Measurements from ENCODE around the gene ADAMTSL1.

ADAMTSL1 gene

DNA sequence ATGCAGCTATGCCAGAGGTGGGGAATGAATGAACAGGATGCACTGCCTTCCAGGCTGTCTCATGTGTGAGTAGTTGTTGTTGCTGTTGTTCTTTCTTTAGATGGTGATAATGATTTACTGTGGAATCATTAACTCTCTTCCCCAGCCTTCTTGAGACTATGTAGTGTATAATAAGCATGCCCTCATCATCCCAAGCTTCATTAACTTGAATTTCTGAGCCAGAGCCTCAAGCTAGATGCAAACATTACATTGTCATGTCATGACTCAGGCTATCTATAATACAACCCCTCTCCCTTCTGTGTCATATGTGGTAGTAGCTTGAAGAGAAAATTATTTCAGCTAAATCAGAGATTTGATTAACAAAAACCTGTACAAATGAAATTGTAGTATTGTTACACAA lies 10.0 kb upstream of the ADAMTSL1 start:
- DNase-seq (ENCODE audit: low read depth): no peak
- TF ChIP-seq, protein P1, sequence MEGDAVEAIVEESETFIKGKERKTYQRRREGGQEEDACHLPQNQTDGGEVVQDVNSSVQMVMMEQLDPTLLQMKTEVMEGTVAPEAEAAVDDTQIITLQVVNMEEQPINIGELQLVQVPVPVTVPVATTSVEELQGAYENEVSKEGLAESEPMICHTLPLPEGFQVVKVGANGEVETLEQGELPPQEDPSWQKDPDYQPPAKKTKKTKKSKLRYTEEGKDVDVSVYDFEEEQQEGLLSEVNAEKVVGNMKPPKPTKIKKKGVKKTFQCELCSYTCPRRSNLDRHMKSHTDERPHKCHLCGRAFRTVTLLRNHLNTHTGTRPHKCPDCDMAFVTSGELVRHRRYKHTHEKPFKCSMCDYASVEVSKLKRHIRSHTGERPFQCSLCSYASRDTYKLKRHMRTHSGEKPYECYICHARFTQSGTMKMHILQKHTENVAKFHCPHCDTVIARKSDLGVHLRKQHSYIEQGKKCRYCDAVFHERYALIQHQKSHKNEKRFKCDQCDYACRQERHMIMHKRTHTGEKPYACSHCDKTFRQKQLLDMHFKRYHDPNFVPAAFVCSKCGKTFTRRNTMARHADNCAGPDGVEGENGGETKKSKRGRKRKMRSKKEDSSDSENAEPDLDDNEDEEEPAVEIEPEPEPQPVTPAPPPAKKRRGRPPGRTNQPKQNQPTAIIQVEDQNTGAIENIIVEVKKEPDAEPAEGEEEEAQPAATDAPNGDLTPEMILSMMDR (conservative IDR thresholded peaks at IDR 0.05; ENCODE audit: low read length): no peak
- no peak overlapping the region for H3K4me3 ChIP-seq (ENCODE audit: low read length)

DNA sequence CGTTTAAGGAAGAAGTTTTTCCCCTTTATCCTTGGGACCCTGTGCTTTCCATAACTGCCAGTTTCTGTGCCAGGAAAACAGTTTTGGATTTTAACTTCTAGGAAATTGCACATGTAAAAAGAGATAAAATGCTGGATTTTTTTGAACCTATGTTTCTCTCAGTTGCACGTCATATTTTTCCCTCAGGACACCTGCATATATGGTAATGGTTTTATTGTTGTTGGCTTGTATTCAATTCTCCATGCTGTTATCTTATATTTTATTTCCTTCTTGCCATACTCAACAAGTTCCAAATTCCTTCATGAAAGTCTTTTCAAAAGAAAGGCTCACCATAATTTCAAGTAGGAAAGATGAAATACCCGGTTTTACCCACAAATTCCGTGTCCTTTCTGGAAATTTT lies 7.9 kb upstream of the ADAMTSL1 start:
- DNase-seq (ENCODE audit: low read depth): no peak
- H3K4me3 ChIP-seq (ENCODE audit: low read length): no peak overlapping the region
- TF ChIP-seq, protein P1 (conservative IDR thresholded peaks at IDR 0.05; ENCODE audit: low read length): no peak

DNA sequence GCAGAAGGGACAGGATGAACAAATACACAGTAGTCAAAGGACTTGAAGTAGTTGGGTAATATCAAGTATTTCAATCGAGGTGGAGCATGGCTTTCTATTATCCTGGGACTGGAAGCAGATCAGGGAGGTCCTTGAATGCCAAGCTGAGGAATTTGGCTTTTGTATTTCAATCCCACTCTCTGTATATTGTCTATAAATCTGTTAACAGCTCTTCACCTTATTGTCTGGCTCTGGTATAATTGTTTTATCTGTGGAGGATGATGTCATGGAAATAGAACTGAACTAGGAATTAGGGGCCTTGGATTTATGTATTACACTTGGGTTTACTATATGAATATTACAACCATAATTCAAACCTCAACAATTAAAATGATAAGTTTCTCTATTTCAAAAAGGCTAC lies 6.3 kb upstream of the ADAMTSL1 start:
- no peak overlapping the region for H3K4me3 ChIP-seq (ENCODE audit: low read length)
- DNase-seq (ENCODE audit: low read depth): no peak
- TF ChIP-seq, protein P1 (conservative IDR thresholded peaks at IDR 0.05; ENCODE audit: low read length): no peak

DNA sequence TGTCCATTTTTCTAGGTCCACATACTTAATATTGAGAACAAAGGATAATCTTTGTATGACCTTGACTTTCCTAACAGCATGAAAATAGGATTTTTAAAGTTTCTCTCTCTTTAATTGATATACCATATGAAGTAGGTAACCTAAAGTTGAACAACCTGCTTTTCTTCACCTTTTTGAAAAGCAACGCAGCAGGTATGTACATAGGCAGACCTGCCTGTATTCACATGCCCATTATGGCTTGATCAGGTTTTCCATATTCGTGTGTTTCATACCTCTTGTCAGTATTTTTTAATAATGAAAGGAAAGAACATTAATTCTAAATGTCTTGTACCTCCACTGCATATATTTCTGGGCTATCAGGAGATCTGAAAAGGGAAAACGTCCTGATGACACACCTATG lies 1.5 kb upstream of the ADAMTSL1 start:
- peak overlapping the region; percentile 78 for H3K4me3 ChIP-seq (ENCODE audit: low read length)
- TF ChIP-seq, protein P1 (conservative IDR thresholded peaks at IDR 0.05; ENCODE audit: low read length): no peak
- DNase-seq (ENCODE audit: low read depth): no peak

DNA sequence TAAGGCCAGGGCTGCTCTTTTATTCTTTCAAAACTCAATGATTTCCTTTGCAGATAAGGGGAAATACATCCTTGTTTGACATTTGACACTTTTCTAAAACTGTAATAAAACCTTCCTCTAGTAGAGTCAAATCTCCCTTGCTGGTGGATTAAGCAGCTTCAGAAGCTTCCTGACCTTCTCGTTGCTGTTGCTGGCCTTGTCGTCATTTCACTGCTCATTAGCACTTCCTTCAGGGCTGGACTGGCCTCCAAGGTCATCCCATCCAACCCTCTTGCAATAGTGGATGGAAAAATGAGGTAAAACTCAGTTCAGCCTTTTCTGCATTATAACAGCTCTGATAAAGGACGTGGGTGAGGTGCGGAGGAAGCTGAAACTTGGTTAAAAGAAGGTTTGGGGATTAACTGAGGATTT lies 1.1 kb upstream of the ADAMTSL1 start:
- peak overlapping the region; percentile 78 for H3K4me3 ChIP-seq (ENCODE audit: low read length)
- DNase-seq (ENCODE audit: low read depth): peak; percentile 66
- TF ChIP-seq, protein P1 (conservative IDR thresholded peaks at IDR 0.05; ENCODE audit: low read length): no peak

DNA sequence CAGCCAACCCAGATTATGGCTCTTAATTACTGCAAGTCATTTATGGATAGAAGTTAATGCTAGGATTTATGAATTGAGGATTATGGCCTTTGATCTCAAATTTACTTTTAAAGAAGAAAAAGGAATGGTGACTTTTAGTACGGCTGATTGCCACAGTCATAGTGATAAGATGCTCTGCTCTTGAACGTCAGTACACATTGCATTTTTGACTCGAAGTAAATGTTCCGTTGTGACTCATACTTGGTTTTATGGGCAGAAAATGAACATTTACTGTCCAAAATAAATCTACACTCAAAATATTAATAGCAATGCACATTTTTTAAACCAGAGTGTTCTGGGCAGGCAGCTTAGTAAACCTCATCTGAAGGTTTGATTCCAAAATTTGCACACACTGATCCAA lies 830 bp downstream of the ADAMTSL1 start:
- DNase-seq (ENCODE audit: low read depth): peak; percentile 63
- peak overlapping the region; percentile 78 for H3K4me3 ChIP-seq (ENCODE audit: low read length)
- TF ChIP-seq, protein P1 (conservative IDR thresholded peaks at IDR 0.05; ENCODE audit: low read length): no peak

DNA sequence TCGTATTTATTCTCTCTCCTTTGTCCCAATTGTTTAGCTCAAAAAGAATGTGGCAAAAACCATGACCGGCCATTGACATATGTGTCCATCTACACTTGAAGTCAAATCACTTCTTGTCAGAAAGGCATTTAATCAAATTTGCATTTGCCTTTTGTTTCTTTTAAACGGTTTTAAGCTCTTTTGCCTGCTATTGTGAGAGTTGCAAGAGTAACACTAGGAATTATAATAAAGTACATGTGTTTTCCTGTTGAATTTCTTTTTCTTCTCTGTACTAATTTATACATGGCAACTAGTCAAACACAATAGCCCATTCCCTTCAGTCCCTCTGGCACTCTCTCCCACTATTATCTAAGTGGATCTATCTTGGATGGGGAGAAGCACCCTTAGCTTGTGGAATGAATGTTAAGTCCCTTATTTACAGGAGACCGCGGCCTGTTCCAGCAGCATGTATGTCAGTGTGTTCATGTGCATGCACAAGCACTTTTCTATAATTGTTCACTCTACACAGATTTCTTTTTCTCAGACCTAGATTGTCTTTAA lies 3.2 kb downstream of the ADAMTSL1 start:
- H3K4me3 ChIP-seq (ENCODE audit: low read length): peak overlapping the region; percentile 78
- no peak for DNase-seq (ENCODE audit: low read depth)
- TF ChIP-seq, protein P1 (conservative IDR thresholded peaks at IDR 0.05; ENCODE audit: low read length): no peak
